Parathyroid adenoma (tissue), 2 donors: ENCODE measurements around the gene BTBD1.

Experiments
- H2AFZ ChIP-seq: fragments of 300-600 bp; sonication (generic); one replicate; pipeline ENCODE4 v1.7.0; 2017; ENCODE audit warnings: antibody characterized with exemption, mild to moderate bottlenecking
- H3K27ac ChIP-seq: fragments of 300-600 bp; sonication (generic); one replicate; pipeline ENCODE4 v1.7.0; 2017
- H3K27me3 ChIP-seq: fragments of 300-600 bp; sonication (generic); one replicate; pipeline ENCODE4 v1.7.0; 2017; ENCODE audit warnings: low read length; ENCODE audit not compliant: control insufficient read depth, insufficient read depth
- H3K36me3 ChIP-seq: fragments of 300-600 bp; sonication (generic); one replicate; pipeline ENCODE4 v1.7.0; 2017; ENCODE audit warnings: low read length; ENCODE audit not compliant: control insufficient read depth, insufficient read depth
- H3K4me1 ChIP-seq: fragments of 300-600 bp; sonication (generic); one replicate; pipeline ENCODE4 v1.7.0; 2017; ENCODE audit warnings: control low read depth
- H3K4me2 ChIP-seq: fragments of 300-600 bp; sonication (generic); one replicate; pipeline ENCODE4 v1.7.0; 2017; ENCODE audit warnings: low read length
- H3K4me3 ChIP-seq: fragments of 300-600 bp; sonication (generic); one replicate; pipeline ENCODE4 v1.7.0; 2017; ENCODE audit warnings: low read depth, low read length
- H3K79me2 ChIP-seq: fragments of 300-600 bp; sonication (generic); one replicate; pipeline ENCODE4 v1.7.0; 2017; ENCODE audit warnings: control low read depth
- H3K9ac ChIP-seq: fragments of 300-600 bp; sonication (generic); one replicate; pipeline ENCODE4 v1.7.0; 2017; ENCODE audit warnings: mild to moderate bottlenecking
- H3K9me3 ChIP-seq: fragments of 300-600 bp; sonication (generic); one replicate; pipeline ENCODE4 v1.7.0; 2017; ENCODE audit warnings: low read length; ENCODE audit not compliant: control insufficient read depth
- CTCF ChIP-seq: fragments of 300-600 bp; sonication (generic); IDR thresholded peaks from one replicate; pipeline ENCODE4 v1.7.0; 2017; ENCODE audit warnings: antibody characterized with exemption, mild to moderate bottlenecking
- donor health status: primary hyperparathyroidism.

The BTBD1 gene

DNA sequence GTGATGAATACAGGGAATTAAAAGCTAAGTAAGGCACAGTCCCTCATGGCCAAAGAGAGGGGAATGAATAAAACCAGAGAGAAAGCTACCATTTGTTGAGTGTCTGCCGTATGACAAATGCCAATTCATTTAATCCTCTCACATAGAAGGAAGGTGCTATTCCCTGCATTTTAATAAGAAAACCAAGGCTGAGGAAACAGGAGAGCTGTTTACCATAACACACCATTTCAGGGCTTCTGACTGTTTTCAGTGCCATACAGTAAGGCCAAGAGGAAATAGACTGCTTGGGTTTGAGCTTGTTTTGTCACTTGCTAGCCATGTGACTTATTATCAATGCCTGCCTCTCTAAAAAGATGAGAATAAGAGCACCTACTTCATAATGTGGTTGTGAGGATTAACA lies 10.1 kb downstream of the BTBD1 start:
- H3K4me3 ChIP-seq, result no peak overlapping the region
- H3K4me1 ChIP-seq, result peaks cover 3% of the 10 kb centered on the region

GRCh38 chr15:83053151-83053550 lies 13.9 kb downstream of the BTBD1 start:
- Histone ChIP-seq H3K4me2 (no peak overlapping the region), H2AFZ (no peak overlapping the region), H3K27ac (no peak overlapping the region), H3K79me2 (peaks cover 14% of the 10 kb centered on the region), H3K36me3 (no peaks in the 10 kb centered on the region), H3K4me3 (no peak overlapping the region), H3K4me1 (no peaks in the 10 kb centered on the region), H3K27me3 (no peaks in the 10 kb centered on the region), H3K9me3 (no peaks in the 10 kb centered on the region), H3K9ac (no peak overlapping the region)
- no peak for TF ChIP-seq CTCF

More for the DNA sequence above, 10.1 kb downstream of the BTBD1 start:
- Histone ChIP-seq H3K4me2 (no peak overlapping the region), H3K36me3 (no peaks in the 10 kb centered on the region), H3K27me3 (no peaks in the 10 kb centered on the region), H2AFZ (no peak overlapping the region), H3K9ac (no peak overlapping the region), H3K79me2 (peaks cover 23% of the 10 kb centered on the region), H3K27ac (no peak overlapping the region), H3K9me3 (no peaks in the 10 kb centered on the region)
- TF ChIP-seq CTCF, result no peak

DNA sequence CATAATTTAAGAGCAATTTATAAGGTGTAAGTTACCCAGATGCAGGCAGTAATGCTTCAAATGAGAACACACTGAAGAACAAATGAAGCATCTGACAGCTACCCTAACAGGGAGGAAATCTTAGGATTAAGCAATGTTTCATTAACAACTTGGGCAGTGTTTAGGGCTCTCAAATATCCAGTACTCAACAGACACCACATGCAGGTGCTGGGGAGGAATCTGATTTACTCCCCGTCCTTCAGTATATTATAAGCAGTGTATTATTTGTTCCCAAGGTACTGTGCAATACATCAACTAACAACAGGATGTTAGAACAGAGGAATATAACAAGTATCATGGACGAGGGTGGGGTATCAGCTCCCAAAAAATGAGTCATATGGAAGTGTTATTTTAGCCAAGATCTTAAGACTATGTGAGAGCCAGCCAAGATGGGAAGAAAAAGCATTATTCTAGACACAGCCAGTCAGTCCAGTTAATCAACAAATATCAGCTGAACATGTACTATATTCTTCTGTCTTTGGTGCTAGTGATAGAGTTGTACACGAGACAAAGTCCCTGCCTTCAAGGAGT lies 20.4 kb downstream of the BTBD1 start:
- H2AFZ ChIP-seq, result no peak overlapping the region
- H3K9me3 ChIP-seq, result no peaks in the 10 kb centered on the region
- no peaks in the 10 kb centered on the region for H3K27me3 ChIP-seq
- TF ChIP-seq CTCF, result no peak
- no peak overlapping the region for H3K4me2 ChIP-seq
- no peak overlapping the region for H3K9ac ChIP-seq
- H3K79me2 ChIP-seq, result peaks cover 8% of the 10 kb centered on the region
- H3K4me3 ChIP-seq, result no peak overlapping the region
- H3K4me1 ChIP-seq, result no peaks in the 10 kb centered on the region
- H3K27ac ChIP-seq, result no peak overlapping the region
- no peaks in the 10 kb centered on the region for H3K36me3 ChIP-seq

DNA sequence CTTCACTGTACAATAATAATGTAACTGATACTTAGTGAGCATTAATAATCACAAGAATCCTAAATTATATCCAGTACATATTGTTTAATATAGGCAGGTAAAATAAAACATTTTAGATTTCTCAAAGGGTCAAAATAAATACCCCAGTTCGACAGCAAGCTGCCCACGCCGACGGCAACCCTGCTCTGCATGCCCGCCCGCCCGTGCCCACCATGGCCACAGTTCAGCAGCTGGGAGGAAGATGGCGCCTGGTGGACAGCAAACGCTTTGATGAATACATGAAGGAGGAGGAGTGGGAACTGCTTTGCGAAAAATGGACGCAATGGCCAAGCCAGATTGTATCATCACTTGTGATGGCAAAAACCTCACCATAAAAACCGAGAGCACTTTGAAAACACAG lies 22.9 kb downstream of the BTBD1 start:
- no peak overlapping the region for H3K9ac ChIP-seq
- no peaks in the 10 kb centered on the region for H3K27me3 ChIP-seq
- H3K27ac ChIP-seq, result no peak overlapping the region
- H3K4me2 ChIP-seq, result no peak overlapping the region
- H3K36me3 ChIP-seq, result no peaks in the 10 kb centered on the region
- no peak overlapping the region for H2AFZ ChIP-seq
- peaks cover 10% of the 10 kb centered on the region for H3K79me2 ChIP-seq
- no peak overlapping the region for H3K4me3 ChIP-seq
- no peaks in the 10 kb centered on the region for H3K4me1 ChIP-seq
- H3K9me3 ChIP-seq, result no peaks in the 10 kb centered on the region
- no peak for TF ChIP-seq CTCF

- H2AFZ ChIP-seq, result no peak overlapping the region
- H3K9me3 ChIP-seq, result no peaks in the 10 kb centered on the region
- peaks cover 11% of the 10 kb centered on the region for H3K79me2 ChIP-seq
- H3K4me3 ChIP-seq, result no peak overlapping the region
- H3K4me2 ChIP-seq, result no peak overlapping the region
- no peak overlapping the region for H3K9ac ChIP-seq
- no peak for TF ChIP-seq CTCF
- no peaks in the 10 kb centered on the region for H3K27me3 ChIP-seq
- H3K36me3 ChIP-seq, result no peaks in the 10 kb centered on the region
- no peaks in the 10 kb centered on the region for H3K4me1 ChIP-seq
- H3K27ac ChIP-seq, result no peak overlapping the region
These were observed 27.8 kb downstream of the BTBD1 start for GRCh38 chr15:83039206-83039605.
